Esophagus muscularis mucosa (tissue), 3 donors: ENCODE results near the gene FAM124A.

Experiments used
- CTCF ChIP-seq, 3 experiments: fragments of 200-600 bp in 2 of 3; fragments of 450-650 bp in 1 of 3; sonication (generic) in 2 of 3; IDR thresholded peaks; one replicate each; pipeline ENCODE4 v1.5.1; 2017 to 2019; ENCODE audit warnings: antibody characterized with exemption in 3 of 3, mild to moderate bottlenecking in 2 of 3, moderate library complexity in 1 of 3
- POLR2A ChIP-seq: fragments of 450-650 bp; IDR thresholded peaks from one replicate; pipeline ENCODE4 v1.6.1; 2017; ENCODE audit warnings: antibody characterized with exemption, moderate library complexity, mild to moderate bottlenecking, low read depth
- POLR2AphosphoS5 ChIP-seq, 2 donors: sonication (generic); formaldehyde crosslinking; IDR thresholded peaks; one replicate each; pipeline ENCODE4 v1.6.1; 2017; ENCODE audit warnings: antibody characterized with exemption in 2 of 2

- TF ChIP-seq POLR2A (no peak), POLR2AphosphoS5 (IDR thresholded peaks at IDR 0.05) (peak; percentile 37 to 77), CTCF (IDR thresholded peaks at IDR 0.05) (no peak)
These were observed 18.0 kb downstream of the FAM124A start for GRCh38 chr13:51240178-51240577.
